Left forelimb (tissue), 1 donor: Measurements from ENCODE around the gene ARAP1.

Experiments used
- DNase-seq: peaks from one replicate; pipeline ENCODE4 v3.0.0-alpha.2; 2018; ENCODE audit warnings: low spot score

Gene ARAP1

DNA sequence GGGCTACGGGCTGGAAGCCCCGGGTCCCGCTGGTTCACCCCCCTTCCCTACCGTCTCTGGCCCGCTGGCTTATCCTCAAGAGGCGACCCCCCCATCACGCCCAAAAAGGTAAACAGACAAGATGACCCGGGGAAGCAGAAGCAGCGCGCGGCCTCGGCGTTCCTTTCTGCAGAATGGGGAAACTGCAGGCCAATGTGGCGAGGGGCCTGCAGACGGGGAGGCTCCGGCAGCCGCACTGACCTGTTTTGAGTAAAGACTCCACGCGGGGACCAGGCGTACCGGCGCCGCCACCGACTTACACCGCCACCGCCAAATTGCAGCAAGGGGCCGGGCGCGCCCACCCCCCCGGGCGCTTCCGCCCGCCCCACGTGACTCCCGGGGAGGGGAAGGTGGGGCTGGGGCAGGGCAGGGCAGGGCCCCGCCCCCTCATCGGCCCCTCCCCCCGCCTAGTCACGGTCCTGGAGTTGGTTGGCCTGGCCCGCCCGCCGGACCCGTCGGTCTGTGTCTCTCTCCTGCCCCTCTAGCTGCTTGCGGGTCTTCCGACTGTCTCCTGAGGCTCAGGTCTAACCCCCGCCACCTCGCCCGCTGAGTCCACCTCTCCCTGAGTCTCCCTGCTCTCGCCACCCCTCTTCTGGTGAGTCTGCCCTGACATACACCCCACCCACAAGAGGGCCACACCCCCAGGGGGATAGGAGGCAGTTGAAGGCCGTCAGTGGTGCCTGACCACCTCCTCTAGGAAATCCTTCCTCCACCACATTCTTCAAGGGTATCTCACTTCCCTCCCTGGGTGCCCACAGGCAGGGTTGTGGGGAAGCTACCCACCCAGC is at the start of gene ARAP1:
Gene ARAP1, minus strand, starts transcription at position 321 of the 827 bp plus-strand sequence. CDS start 25,280 bp downstream, outside the sequence.
- peak; percentile 80 for DNase-seq

DNA sequence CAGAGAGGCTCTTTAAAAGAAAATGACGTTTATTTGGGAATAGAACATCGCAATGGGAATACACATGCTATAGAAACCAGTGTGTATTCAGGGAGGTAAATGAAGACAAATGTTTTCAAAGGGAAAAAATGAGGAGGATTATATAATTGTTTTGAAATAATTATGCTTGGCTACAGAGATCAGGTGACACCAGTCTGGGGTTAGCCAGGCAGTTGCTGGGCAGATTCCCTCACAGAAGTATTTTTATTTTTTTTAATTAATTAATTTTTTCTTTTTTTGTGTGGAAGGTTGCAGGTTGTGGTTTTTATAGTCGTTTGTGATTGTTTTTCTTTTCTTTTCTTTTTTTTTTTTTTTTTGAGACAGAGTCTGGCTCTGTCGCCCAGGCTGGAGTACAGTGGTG is 47.2 kb upstream of the ARAP1 start:
- DNase-seq = no peak

DNA sequence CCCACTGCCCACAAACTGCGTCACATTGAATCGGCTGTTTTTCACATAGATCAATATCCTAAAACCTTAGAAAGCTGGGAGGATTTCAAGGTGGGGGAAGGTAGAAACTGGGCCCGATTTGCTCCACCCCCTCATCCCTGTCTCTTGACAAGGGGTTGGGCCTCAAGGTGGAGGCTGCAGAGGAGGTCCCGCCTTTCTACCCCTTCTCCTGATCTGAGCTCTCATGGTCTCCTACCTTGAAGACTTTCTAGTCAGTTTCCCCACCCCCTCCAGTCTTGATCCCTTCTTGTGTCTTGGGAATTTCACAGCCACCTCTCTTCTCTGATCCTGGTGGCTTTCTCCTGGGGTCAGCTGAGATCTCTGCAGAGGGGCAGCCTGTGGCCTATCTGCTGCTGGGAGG is 46.2 kb upstream of the ARAP1 start:
- DNase-seq = no peak

DNA sequence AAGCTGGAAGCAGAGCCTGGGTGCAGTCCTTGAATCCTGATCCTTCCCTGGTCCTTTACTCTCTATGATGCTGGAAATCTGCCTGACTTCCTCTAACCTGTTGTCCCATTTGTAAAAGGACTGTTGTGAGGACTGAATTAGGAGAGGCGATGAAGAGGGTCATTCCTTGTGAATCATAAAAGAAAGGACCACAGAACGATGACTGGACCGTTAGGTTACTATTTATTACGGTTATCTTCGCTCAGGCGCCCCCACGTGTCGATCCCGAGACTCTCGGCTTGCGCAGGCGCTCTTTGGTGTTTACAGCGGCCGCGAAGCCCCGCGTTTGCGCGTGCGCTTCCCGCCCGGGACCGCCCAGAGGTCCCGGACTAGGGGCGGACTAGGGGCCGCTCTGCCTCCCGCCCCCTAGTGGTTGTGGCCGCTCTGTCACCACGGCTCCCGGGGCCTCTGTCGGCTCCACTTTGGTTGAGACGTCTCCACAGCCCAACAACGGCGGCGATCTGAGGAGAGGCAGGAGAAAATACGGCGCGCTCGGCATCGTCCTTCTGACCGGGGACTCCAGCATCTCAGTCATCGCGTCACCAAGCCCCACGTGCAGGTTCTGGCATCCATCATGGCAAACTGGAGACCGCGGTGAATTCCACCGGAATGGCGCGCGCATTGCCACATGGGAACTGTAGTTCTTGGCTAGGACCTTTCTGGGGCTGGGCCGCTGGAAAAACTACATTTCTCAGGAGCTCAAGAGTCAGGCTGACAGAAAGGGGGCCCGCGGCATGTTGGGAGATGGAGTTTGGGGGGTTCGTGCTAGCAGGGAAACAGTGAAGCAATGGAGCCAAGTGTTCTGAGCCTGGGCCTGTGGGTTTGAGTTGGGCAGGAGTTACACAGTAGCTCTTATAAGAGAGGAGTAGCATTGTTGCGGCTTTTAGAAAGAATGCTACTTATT is 41.5 kb upstream of the ARAP1 start, which contains the start of gene STARD10:
Gene STARD10, minus strand, starts transcription at position 623 of the 943 bp plus-strand sequence. CDS start 12,866 bp downstream, outside the sequence.
- DNase-seq = peak; percentile 97

DNA sequence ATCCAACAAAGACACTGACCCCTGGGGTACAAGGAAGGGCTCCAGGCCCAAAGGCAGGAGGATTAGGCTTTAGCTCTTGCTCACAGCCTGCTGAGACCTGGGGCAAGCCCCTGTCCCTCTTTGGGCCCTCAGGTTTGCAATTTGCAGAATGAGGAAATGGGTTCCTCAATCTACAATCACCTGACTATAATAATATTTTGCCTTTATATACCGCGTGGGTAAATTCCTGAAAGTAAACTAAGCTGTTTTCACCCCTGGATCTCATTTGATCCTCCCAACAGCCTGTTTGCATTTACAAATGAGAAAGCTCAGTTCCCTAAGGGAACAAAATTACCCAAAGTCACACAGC is 40.8 kb upstream of the ARAP1 start:
- no peak for DNase-seq

DNA sequence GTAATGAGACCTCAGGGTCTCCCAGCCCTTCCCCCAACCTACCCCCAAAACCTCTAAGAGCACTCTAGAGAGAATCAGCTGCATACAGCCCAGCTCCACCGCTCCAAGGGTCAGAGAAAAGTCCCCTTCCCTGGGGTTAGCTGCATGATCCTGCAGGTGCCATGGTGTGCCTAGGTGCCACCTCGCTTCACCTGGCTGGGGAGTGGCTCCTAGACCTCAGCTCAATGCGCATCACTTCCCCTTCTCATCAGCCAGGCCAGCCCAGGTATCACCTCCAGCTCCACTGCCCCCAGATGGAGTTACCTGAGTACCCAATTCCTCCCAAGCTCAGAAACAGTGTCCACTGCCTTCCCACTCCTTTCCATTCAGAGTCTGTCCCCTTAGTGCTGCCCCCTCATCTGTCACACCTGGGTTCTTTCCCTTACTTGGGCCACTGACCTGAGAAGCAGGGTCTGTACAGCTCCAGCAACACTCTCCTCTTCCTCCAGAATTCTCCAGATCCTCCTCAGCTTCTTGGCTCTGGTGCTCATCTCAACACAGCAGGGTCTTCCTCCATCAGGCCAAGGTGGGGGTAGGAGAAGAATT is 40.3 kb upstream of the ARAP1 start:
- no peak for DNase-seq

DNA sequence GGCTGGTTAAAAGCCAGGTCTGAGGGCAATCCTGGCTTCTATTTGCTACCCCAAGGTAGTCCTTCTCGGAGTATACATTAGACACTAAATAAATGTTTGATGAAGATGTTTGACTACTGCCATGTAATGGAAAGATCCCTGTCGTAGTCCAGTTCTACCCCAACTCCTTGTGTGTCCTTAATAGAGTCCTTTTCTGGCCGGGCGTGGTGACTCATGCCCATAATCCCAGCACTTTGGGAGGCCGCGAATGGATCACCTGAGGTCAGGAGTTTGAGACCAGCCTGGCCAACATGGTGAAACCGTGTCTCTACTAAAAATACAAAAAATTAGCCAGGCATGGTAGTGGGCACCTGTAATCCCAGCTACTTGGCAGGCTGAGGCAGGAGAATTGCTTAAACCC is 39.0 kb upstream of the ARAP1 start:
- peak; percentile 60 for DNase-seq

DNA sequence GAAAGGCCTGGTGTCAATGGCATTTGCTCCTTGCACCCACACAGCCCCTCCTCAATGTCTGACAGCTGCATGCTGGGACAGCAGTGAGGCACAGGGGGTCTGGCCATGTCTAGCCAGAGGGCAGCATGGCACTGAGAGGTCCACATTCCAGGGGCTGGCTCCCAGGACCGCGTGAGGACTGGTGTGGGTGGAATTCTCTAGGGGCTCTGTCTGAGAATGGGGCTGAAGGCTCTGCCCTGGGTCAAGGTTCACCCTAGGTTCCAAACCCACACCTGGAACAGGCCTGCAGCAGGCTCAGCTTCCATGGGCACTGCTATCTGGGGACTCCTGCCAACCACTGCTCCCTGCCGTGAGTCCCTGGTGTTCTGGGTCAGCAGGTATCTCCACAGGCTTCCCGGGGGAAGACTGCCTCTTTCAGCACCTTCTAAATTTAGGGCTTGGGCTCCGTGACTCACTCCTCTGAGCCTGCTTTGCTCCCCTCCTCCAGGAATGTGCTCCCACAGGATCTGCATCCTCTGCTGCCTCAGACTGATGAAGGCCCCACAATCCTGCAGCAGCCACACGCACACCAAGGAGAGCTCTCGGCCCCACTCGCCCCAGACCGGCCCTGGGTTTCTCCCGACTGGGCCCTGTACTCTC is 37.4 kb upstream of the ARAP1 start:
- DNase-seq = no peak

DNA sequence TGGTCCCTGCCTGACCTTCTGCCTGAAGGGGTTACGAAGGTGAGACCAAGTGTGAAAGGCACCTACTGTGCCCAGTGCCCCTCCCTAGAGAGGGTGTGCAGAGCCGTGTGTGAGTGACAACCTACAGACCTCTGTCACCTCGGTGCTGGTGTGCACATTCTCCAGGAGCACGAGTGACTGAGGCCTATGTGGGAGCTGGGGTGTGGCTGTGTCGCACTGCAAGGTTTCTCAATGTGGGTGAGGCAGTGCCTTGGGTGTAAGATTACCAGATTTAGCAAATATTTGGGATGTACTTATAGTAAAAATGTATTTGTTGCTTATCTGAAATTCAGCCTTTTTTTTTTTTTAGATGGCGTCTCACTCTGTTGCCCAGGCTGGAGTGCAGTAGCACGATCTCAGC is 36.0 kb upstream of the ARAP1 start:
- DNase-seq = no peak

DNA sequence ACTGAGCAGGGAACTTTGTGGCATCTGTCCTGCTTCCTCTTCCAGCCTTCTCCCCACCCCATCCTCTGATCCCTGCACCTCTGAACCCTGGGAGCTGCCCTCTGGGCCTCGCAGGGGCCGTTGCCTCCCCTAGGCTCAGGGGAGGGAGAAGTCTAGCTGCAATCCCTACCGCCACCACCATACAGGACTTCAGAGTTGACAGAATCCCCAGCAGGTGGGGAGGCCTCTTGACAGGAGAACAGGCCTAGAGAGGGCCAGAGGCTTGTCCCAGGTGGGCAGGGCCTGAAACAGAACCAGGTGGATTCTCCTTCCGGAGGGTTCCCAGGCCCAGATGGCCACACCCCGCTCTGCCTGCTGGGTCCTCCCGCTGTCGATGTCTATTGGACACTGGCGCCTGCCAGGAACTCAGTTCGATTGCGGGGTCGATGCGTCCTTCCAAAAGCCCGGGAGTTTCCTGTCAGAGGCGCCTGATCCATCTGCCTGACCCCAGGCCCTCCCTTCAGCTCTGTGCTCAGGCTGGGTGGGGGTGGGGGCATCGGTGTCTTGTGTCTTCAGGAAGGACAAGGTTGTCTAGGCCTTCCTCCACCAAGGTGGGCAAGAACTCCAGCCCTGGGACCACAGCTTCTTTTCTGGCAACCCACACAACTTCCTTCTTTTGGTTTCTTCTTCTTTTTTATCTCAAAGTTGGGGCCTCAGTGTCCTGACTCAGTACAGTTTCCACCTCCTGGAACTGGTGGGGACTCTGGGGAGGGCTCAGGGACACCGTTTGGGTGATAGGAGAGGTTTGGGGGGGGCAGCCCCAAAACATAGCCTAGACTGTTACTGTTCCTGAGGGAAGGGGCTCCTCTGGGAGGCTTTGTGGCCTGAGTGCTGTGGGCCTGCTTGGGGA is 35.3 kb upstream of the ARAP1 start:
- no peak for DNase-seq

DNA sequence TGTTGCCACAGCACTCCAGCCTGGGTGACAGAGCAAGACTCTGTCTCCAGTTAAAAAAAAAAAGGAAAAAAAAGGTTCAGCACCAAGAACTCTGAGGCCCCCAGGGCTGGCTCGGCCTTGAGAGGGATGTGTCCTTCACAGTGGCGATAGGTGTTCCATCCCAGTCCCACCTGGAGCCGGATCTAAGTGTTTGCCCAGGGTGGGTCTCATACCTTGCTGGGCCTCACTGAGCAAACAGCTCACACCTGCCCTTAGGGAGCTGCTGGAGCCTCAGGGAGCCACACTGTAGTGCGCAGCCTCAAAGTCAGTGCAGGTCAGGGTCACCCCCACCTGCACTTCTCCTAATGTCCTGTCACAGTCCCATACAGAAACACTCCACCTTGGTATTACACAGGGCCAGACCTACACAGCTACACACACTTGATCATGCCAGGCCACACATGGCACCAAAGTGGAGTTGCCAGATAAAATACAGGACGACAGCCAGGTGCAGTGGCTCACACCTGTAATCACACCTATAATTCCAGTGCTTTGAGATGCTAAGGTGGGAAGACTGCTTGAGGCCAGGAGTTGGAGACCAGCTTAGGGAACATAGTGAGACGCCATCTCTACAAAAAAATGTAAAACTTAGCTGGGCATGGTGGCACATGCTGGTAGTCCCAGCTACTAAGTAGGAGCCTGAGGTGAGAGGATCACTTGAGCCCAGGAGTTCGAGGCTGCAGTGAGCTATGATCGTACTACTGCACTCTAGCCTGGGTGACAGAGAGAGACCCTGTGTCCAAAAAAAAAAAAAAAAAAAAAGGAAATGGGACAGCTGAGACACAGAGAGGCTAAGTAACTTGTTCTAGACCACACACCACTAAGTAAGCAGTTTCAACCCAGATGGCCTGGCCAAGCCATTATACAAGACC is 34.4 kb upstream of the ARAP1 start:
- no peak for DNase-seq

DNA sequence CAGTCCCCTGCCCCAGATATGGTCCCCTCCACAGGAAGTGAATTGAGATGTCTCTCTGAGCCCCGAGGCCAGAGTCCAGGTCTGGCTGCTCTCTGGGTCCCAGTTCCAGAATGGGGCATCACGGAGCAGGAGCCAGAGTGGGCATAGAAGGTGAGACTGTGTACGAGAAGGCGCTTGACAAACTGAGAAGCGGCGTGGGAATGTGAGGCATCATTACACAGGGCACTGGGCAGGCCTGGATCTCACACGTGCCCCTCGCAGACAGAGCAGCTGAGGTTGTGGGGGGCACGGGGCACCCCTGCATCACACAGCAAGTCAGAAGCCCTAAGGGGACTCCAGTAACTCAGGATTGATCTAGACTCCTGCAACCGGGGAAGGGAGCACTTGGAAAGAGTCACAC is 32.5 kb upstream of the ARAP1 start:
- DNase-seq = no peak

DNA sequence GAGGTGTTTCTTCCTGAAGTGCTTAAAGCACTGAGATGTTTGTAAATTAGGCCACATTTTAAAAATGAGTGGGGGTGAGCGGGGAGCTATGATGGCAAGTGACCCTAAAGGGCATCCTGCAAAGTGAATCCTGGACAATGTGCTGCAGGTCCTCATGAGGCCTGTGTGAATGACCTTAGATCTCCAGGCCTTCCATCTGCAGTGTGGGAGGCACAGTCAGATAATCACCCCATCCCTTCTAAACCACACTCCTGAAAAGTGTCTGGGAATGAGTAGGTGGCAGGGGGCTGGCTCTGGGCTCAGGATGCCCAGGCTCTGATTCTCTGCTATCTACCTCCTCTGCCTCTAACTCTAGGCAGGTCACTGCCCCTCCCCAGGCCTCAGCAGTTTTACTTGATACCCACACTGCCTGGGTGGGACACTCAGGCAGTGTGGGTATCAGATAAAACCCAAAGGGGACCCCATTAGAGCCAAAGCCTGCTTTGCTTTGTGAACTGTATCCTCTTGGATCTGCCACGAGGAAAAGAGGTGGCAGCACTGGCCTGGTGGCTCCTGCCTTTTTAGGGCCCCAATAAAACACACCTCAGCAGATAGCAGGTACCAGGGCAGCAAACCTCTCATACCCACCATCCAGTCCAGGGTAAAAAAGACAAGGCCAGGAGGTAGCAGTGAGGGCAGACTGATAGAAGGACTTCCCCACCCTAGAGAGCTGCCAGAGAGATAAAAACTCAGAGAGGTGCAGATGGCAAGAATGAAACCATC is 31.1 kb upstream of the ARAP1 start:
- no peak for DNase-seq

DNA sequence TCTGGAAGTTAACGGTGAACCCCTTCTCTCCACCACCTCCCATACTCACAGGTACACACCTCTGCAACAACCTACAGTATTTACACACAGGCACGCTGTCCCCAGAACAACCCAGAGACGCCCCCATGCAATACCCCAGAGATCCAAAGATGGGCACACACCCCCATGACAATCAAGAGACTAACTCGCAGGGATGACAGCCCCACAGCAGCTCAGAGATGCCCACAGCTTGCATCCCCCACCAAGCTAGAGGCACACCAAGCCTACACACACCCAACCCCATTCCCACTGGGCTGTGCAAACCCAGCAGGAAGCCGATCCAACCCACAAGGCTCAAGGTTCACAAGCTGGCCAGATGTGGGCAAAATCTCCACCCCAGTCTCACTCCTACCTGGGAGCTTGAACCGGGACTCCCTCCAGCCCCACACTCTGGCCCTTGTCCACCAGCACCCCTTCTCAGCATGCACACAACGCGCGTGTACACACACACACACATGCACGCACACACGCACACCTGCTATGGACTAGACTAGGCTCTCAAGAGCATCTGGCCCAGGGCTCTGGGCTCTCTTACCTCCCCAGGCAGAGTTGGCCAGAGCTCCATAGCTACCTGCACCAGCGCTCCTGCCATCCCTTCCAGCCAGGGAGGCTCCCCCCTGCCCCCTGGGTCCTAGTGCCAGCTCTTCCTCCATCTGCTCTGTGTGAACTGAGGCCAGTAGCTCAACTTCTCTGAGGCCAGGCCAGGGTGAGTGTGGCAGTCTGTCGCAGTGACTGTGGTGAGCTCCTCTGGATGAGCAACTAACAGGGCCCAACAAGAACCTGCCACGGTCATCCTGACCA is 30.1 kb upstream of the ARAP1 start:
- DNase-seq = peak; percentile 61

DNA sequence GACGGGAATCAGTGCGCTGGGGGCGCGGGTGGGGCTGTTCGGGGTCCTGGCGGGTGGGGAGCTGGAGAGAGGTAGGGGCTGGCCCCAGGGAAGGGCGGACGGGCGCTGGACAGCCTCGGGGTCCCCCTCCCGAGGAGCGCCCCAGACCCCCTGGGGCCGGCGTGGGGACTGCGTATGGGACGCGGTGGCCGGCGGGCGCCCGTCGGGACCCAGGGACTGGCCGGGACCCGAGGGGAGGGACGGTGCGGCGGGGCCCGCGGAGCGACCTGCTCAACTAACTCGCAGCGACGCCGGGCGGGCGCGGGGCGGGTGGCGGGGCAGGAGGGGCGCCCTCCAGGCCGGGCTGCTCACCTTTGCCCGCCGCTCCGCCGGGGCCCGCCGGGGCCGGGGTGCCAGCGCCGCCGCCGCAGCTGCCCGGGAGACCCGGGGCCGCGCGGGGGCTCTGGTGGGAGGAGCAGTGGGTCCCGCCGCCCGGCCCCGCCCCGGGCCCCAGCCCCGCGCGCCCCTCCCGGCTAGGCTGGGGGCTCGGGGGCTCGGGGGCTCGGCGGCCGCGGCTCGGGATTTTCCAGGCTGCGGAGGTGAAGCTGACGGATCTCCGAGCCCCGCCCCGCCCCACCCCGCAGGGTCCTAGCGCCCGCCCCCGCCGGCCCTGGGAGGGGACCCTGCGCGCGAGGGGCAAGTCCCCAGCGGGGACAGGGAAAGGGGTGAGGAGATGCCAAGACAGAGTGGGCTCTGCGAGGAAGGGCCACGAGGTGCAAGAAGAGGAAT is 29.3 kb upstream of the ARAP1 start:
- DNase-seq = peak; percentile 71

DNA sequence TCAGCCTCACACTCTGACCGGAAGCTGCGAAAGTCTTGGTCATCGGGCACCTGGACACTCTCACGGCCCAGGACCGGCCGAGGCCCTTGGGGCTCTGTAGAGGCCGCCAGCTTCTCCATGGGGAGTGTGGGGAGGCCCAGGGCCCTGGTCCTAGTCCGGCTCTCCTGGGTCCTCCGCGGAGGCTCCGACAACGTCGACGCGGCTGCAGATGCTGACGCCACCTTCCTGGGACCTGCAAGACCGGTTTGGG is 28.8 kb upstream of the ARAP1 start:
- DNase-seq = no peak

DNA sequence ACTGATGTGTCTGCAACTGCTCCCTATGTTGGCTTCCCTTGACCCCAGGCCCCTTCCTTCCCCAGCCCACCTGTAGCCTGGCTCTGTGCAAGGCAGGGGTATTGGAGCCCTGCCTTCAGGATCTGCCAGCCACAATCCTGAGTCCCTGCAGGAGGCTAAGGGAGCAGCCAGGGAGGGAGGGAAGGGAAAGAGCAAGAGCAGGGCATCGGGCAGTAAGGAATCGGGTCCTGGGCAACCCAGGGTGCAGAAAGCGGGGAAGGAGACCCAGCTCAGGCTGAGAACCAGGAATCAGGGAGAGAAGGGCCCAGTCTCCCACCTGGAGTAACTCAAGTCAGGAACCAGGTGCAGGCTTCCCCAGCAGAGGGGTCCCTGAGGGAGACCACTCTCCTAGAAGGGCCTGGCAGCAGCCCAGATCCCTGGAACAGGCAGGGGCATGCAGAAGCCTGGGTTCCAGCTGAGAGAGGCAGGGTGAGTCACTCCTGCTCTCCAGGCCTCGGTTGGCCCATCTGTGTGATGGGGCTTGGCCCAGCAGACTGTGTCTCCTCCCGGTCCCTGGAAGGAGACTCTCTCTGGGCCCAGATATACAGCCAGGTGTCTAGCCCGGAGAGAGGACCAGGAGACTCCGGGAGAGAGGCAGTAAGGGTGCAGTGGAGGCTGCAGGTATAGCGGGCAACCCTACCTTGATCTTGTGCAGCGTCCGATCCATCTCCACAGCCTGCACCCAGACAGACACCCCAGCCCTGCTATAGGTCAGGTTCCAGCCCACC is 28.3 kb upstream of the ARAP1 start:
- DNase-seq = peak; percentile 63
